GM13977 (cell line): Measurements from ENCODE around the gene TPBGL.
"Not testable (repeated sequence)": the region's sequence is repeated elsewhere in the genome, so short reads cannot be mapped to it uniquely, and the experiment has no call there.

Experiments used
- DNase-seq: peaks from one replicate; pipeline ENCODE4 v3.0.0; 2012; ENCODE audit warnings: low spot score
- CTCF ChIP-seq: IDR thresholded peaks from 2 replicates; pipeline ENCODE4 v1.5.1; 2012; ENCODE audit warnings: mild to moderate bottlenecking, control low read depth; ENCODE audit not compliant: insufficient read depth; ENCODE audit errors: extremely low read depth, missing control alignments
- in situ Hi-C: fragments of 300-500 bp; cut with MboI; formaldehyde crosslinking; loops from one replicate; pipeline ENCODE4 v1.12.0; 2022; ENCODE audit warnings: low sequenced_read_pairs, low pct_unique_long_range_greater_than_20kb, mixed read lengths, inconsistent platforms; ENCODE audit not compliant: unreplicated experiment

Gene TPBGL

GRCh38 chr11:75272821-75273301, 32.3 kb downstream of the TPBGL start:
- no peak for DNase-seq
- in situ Hi-C loops = no loop called here
- no peak for TF ChIP-seq CTCF

- TF ChIP-seq CTCF = no peak
- in situ Hi-C loops = no loop called here
- DNase-seq = no peak
Measured at GRCh38 chr11:75273411-75274391, 33.1 kb downstream of the TPBGL start.

GRCh38 chr11:75274716-75275115, 34.1 kb downstream of the TPBGL start:
- in situ Hi-C loops = loop anchor here (5.0 kb wide), 1 partner anchor 113 kb away; no protein-coding TSS in a partner anchor
- not testable (repeated sequence) for DNase-seq

- no peak for DNase-seq
- no peak for TF ChIP-seq CTCF
- in situ Hi-C loops = loop anchor here (5.0 kb wide), 1 partner anchor 112 kb away; no protein-coding TSS in a partner anchor
Measured at GRCh38 chr11:75275581-75275980, 35.0 kb downstream of the TPBGL start.

GRCh38 chr11:75276186-75276585, 35.6 kb downstream of the TPBGL start:
- in situ Hi-C loops = loop anchor here (5.0 kb wide), 1 partner anchor 111 kb away; no protein-coding TSS in a partner anchor
- DNase-seq = no peak
- no peak for TF ChIP-seq CTCF

- DNase-seq = no peak
- in situ Hi-C loops = loop anchor here (5.0 kb wide), 1 partner anchor 111 kb away; no protein-coding TSS in a partner anchor
- TF ChIP-seq CTCF = no peak
Measured at GRCh38 chr11:75276686-75277085, 36.1 kb downstream of the TPBGL start.
